Osteoblast (primary cell): Measurements from ENCODE around the gene CLEC16A. TPM values are rescaled to one million over a fixed set of nuclear protein-coding genes. Genes with fewer than 3 reads are reported as not detected.

ENCODE experiments used
- DNase-seq: peaks from one replicate; pipeline ENCODE4 v3.0.0; 2011; ENCODE audit warnings: low spot score, mixed read lengths; ENCODE audit not compliant: insufficient read length; ENCODE audit errors: missing footprints
- H2AFZ ChIP-seq: 2 replicates; pipeline ENCODE4 v1.6.0; 2011; ENCODE audit warnings: mild to moderate bottlenecking, low read length
- H3K27ac ChIP-seq: 2 replicates; pipeline ENCODE4 v1.5.1; 2011; ENCODE audit warnings: mild to moderate bottlenecking, low read depth, low read length, moderate library complexity
- H3K27me3 ChIP-seq: 2 replicates; pipeline ENCODE4 v1.6.0; 2012; ENCODE audit warnings: mild to moderate bottlenecking, control low read depth, inconsistent platforms, low read length, moderate library complexity; ENCODE audit not compliant: insufficient read depth
- H3K36me3 ChIP-seq: 2 replicates; pipeline ENCODE4 v1.5.1; 2011; ENCODE audit warnings: mild to moderate bottlenecking, low read length, control low read depth, moderate library complexity; ENCODE audit not compliant: insufficient read depth
- H3K4me1 ChIP-seq: 2 replicates; pipeline ENCODE4 v1.5.1; 2011; ENCODE audit warnings: mild to moderate bottlenecking, low read length, control low read depth, moderate library complexity; ENCODE audit not compliant: insufficient read depth
- H3K4me2 ChIP-seq: 2 replicates; pipeline ENCODE4 v1.6.0; 2011; ENCODE audit warnings: mild to moderate bottlenecking, low read length; ENCODE audit not compliant: insufficient read depth
- H3K4me3 ChIP-seq: fragments of 200-600 bp; sonication (generic); 3 replicates; pipeline ENCODE4 v1.5.1; 2012; ENCODE audit warnings: mild to moderate bottlenecking, low read length, inconsistent platforms; ENCODE audit not compliant: insufficient read depth
- H3K79me2 ChIP-seq: 2 replicates; pipeline ENCODE4 v1.6.0; 2012; ENCODE audit warnings: mild to moderate bottlenecking, low read length, control low read depth, inconsistent platforms; ENCODE audit not compliant: insufficient read depth
- H3K9me3 ChIP-seq: 2 replicates; pipeline ENCODE4 v1.5.1; 2011; ENCODE audit warnings: low read depth, low read length, control low read depth
- H4K20me1 ChIP-seq: 2 replicates; pipeline ENCODE4 v1.6.0; 2012; ENCODE audit warnings: mild to moderate bottlenecking, low read length, control low read depth; ENCODE audit not compliant: insufficient read depth
- total RNA-seq: library from RNA; depleted of rRNA; stranded (reverse); fragments of >200 nt; gene quantifications from 2 replicates; pipeline ENCODE4 v1.2.3, GENCODE V29; 2012
- TF ChIP-seq, protein P1 (sequence below): IDR thresholded peaks from 2 replicates; pipeline ENCODE4 v1.5.1; 2011; ENCODE audit warnings: mild to moderate bottlenecking, low read depth, low read length, moderate library complexity; ENCODE audit errors: extremely low read depth

The CLEC16A gene
- total RNA-seq, 1 donor: 25.7 TPM

DNA sequence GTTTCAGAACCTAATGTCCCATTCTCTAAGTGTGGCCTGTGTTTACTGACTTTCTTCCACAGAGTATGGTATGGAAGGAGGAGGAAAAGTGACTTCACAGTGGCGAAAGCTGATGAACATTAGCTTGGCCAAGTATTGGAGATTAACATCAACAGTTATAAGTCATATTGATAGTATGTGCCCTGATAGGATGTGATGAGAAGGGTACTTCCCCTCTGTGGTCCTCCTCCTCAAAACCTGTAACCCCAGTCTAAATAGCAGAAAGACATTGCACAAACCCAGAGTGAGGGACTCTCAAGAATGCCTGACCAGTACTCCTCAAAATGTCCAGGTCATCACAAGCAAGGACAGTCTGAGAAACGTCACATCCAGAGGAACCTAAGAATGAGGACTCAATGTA lies 73.1 kb downstream of the CLEC16A start:
- peaks cover 7% of the 10 kb centered on the region for H3K4me1 ChIP-seq
- H3K4me3 ChIP-seq: no peak overlapping the region
- H3K27ac ChIP-seq: no peak overlapping the region
- peaks cover 5% of the 10 kb centered on the region for H3K36me3 ChIP-seq
- H2AFZ ChIP-seq: no peak overlapping the region
- no peaks in the 10 kb centered on the region for H3K9me3 ChIP-seq
- no peaks in the 10 kb centered on the region for H3K79me2 ChIP-seq
- H3K27me3 ChIP-seq: no peaks in the 10 kb centered on the region
- DNase-seq: no peak
- H3K4me2 ChIP-seq: no peak overlapping the region
- no peaks in the 10 kb centered on the region for H4K20me1 ChIP-seq
- TF ChIP-seq, protein P1, sequence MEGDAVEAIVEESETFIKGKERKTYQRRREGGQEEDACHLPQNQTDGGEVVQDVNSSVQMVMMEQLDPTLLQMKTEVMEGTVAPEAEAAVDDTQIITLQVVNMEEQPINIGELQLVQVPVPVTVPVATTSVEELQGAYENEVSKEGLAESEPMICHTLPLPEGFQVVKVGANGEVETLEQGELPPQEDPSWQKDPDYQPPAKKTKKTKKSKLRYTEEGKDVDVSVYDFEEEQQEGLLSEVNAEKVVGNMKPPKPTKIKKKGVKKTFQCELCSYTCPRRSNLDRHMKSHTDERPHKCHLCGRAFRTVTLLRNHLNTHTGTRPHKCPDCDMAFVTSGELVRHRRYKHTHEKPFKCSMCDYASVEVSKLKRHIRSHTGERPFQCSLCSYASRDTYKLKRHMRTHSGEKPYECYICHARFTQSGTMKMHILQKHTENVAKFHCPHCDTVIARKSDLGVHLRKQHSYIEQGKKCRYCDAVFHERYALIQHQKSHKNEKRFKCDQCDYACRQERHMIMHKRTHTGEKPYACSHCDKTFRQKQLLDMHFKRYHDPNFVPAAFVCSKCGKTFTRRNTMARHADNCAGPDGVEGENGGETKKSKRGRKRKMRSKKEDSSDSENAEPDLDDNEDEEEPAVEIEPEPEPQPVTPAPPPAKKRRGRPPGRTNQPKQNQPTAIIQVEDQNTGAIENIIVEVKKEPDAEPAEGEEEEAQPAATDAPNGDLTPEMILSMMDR: no peak

DNA sequence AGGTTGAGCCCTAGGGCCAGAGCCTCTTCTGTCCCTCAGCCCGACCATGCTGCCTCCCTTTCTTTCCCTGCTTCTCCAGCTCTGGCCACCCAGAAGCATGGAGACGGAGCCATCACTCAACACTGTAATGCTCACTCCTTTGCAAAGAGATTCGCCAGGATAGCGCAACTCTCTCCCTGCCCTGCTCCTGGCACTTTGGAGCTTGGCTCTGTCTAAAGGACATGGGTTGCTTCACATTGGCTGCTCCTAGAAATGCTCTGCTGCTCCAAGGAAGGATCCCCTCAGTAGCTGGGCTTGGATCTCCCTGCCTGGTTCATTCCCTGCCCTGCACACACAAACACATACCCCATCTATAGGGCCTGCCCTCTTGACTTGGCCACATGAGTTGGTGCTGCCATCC lies 76.0 kb downstream of the CLEC16A start:
- no peak overlapping the region for H3K4me3 ChIP-seq
- H3K27me3 ChIP-seq: no peaks in the 10 kb centered on the region
- peaks cover 7% of the 10 kb centered on the region for H3K4me1 ChIP-seq
- TF ChIP-seq, protein P1: no peak
- H2AFZ ChIP-seq: no peak overlapping the region
- H3K79me2 ChIP-seq: no peaks in the 10 kb centered on the region
- no peak overlapping the region for H3K4me2 ChIP-seq
- no peak overlapping the region for H3K27ac ChIP-seq
- DNase-seq: no peak
- H4K20me1 ChIP-seq: no peaks in the 10 kb centered on the region
- H3K36me3 ChIP-seq: peaks cover 17% of the 10 kb centered on the region
- no peaks in the 10 kb centered on the region for H3K9me3 ChIP-seq

DNA sequence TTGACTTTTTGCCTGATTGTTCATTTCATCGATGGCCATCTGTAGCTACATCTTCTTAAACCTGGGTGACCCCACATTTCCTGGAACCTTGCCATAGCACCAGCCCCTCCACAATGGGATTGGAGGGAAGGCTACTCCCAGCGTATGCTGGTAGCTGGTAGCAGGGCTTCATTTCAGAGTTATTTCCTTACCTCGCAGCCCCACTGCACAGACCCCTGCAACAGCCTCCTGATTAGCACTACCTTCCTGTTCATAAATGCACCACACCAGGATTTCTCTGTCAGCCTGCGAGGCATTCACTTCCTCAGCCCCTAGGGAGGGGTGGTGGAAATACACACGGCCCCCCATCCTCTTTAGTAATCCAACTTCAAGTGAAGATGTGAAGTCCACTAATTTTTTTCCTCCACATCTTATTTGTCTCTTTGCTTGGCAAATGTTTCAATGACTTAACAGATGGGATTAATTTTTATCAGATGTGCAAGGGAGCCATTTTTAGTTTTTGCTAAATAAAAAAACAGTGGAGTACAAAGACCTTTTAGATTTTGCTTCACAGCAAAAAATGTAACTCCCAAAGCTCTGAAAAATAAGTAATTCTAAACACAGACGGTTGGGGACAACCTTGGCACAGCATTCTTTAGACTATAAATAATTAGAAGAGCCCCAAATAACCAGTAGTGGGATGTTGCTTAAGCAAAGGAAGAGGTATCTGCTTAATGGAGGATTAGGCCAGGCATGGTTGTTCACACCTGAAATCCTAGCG lies 76.6 kb downstream of the CLEC16A start:
- no peaks in the 10 kb centered on the region for H3K79me2 ChIP-seq
- no peak overlapping the region for H3K4me3 ChIP-seq
- no peak for DNase-seq
- no peak overlapping the region for H2AFZ ChIP-seq
- peaks cover 23% of the 10 kb centered on the region for H3K36me3 ChIP-seq
- H3K27ac ChIP-seq: no peak overlapping the region
- no peak overlapping the region for H3K4me2 ChIP-seq
- TF ChIP-seq, protein P1: no peak
- H3K27me3 ChIP-seq: no peaks in the 10 kb centered on the region
- H3K4me1 ChIP-seq: peaks cover 7% of the 10 kb centered on the region
- H3K9me3 ChIP-seq: peaks cover 2% of the 10 kb centered on the region
- H4K20me1 ChIP-seq: no peaks in the 10 kb centered on the region

DNA sequence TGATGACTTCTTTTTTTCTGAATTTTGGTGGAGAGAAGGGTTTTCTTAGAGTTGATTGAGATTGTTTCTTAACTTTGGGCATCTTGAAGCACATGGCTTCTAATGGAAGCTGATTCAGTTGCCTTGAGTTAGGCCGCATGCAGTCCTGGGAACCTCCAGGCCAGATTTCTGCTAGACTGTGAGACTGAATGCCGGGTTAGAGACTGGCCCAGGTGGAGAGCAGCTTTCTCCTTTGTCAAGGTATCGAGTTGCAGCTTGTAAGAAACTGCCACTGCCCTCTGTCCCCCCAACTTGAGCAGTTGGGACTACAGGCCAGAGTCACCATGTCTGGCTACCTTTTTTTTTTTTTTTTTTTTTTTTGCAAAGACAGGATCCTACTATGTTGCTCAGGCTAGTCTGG lies 77.6 kb downstream of the CLEC16A start:
- Histone ChIP-seq H3K4me1 (peaks cover 5% of the 10 kb centered on the region), H3K4me2 (no peak overlapping the region), H3K27me3 (no peaks in the 10 kb centered on the region), H4K20me1 (no peaks in the 10 kb centered on the region), H2AFZ (no peak overlapping the region), H3K4me3 (no peak overlapping the region), H3K9me3 (peaks cover 7% of the 10 kb centered on the region), H3K27ac (no peak overlapping the region), H3K79me2 (no peaks in the 10 kb centered on the region), H3K36me3 (peaks cover 34% of the 10 kb centered on the region)
- no peak for DNase-seq
- TF ChIP-seq, protein P1: no peak
